Right lobe of liver (tissue), 4 donors: ENCODE data around the gene ELFN1.

Experiments
- CTCF ChIP-seq, 4 donors: fragments of 200-600 bp in 3 of 4; fragments of 450-650 bp in 1 of 4; IDR thresholded peaks; one replicate each; pipeline versions ENCODE4 v1.5.1 to v1.8.0; 2016 to 2022; ENCODE audit warnings: antibody characterized with exemption in 4 of 4, mild to moderate bottlenecking in 2 of 4
- POLR2A ChIP-seq: fragments of 450-650 bp; IDR thresholded peaks from one replicate; pipeline ENCODE4 v1.6.1; 2017; ENCODE audit warnings: antibody characterized with exemption, mild to moderate bottlenecking
- donor health status: DM: no; HTN: no; CAD: no.
- donor health status: DM: no; HTN: no; CAD: no.
- donor health status: DM: no; HTN: yes; CAD: no.

GRCh38 chr7:1741246-1741645, 71.2 kb downstream of the ELFN1 start:
- TF ChIP-seq CTCF (IDR thresholded peaks at IDR 0.05) (no peak), POLR2A (no peak)
